Measurements from ENCODE around the gene VPS33B.

- TF ChIP-seq SUZ12 (IDR thresholded peaks at IDR 0.05): no peak
- no peak for TF ChIP-seq FOXM1 (IDR thresholded peaks at IDR 0.05; ENCODE audit: borderline replicate concordance)
- TF ChIP-seq BHLHE40 (IDR thresholded peaks at IDR 0.05; ENCODE audit: borderline replicate concordance): no peak
- no peak for TF ChIP-seq ARNT (IDR thresholded peaks at IDR 0.05)
- no peak for TF ChIP-seq FOXK2 (IDR thresholded peaks at IDR 0.05)
- no peak for TF ChIP-seq CTBP1 (IDR thresholded peaks at IDR 0.05; ENCODE audit: borderline replicate concordance)
- TF ChIP-seq SP1 (IDR thresholded peaks at IDR 0.05): no peak
- TF ChIP-seq FOXA1 (IDR thresholded peaks at IDR 0.05): no peak
- TF ChIP-seq ZNF384 (IDR thresholded peaks at IDR 0.05): no peak; the same call in 1 of the 2 replicates
Measured at GRCh38 chr15:90989040-90989768, 33.2 kb downstream of the VPS33B start.
